Measurements from ENCODE around the gene DNAJC16.

DNA sequence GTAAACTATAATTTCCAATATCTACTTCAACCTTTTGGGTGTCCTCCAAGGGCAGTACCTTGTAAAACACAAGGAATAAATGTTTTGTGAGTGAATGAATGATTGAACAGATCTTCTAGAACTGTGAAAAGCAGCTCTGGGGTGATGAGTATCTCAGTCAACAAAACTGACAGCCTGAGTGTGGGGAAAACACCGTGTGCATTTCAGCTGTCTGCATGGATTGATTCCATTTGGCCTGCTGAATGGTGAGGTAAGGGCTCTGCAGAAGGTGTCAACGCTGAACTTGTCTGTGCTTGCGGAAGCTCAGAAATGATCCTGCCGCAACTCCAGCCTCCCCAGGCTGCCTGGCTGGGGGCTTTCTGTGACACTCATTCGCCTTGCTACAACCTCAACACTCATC, 65.6 kb downstream of the DNAJC16 start:
- no peak for TF ChIP-seq POLR2A (IDR thresholded peaks at IDR 0.05)
- TF ChIP-seq, protein P1, sequence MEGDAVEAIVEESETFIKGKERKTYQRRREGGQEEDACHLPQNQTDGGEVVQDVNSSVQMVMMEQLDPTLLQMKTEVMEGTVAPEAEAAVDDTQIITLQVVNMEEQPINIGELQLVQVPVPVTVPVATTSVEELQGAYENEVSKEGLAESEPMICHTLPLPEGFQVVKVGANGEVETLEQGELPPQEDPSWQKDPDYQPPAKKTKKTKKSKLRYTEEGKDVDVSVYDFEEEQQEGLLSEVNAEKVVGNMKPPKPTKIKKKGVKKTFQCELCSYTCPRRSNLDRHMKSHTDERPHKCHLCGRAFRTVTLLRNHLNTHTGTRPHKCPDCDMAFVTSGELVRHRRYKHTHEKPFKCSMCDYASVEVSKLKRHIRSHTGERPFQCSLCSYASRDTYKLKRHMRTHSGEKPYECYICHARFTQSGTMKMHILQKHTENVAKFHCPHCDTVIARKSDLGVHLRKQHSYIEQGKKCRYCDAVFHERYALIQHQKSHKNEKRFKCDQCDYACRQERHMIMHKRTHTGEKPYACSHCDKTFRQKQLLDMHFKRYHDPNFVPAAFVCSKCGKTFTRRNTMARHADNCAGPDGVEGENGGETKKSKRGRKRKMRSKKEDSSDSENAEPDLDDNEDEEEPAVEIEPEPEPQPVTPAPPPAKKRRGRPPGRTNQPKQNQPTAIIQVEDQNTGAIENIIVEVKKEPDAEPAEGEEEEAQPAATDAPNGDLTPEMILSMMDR (IDR thresholded peaks at IDR 0.05): no peak
